Measurements from ENCODE around the gene HOXB6. TPM values are rescaled to one million over a fixed set of nuclear protein-coding genes. Genes with fewer than 3 reads are reported as not detected.

The HOXB6 gene
- total RNA-seq: 13.5 and 22.9 TPM in 2 replicates
- polyA plus RNA-seq (2012): 16.0 TPM

GRCh38 chr17:48604770-48605329 lies at the start of gene HOXB6:
HOXB6 (minus strand) TSS chr17:48604986; CDS start chr17:48598150, 6,836 bp downstream.
- peak; percentile 72 for DNase-seq (ENCODE audit: low read depth)

GRCh38 chr17:48649741-48650140 lies 45.0 kb upstream of the HOXB6 start:
- DNase-seq (ENCODE audit: low read depth): peak; percentile 58

- no peak for DNase-seq (ENCODE audit: low read depth)
These were observed 43.1 kb upstream of the HOXB6 start for GRCh38 chr17:48647963-48648245.

GRCh38 chr17:48647103-48647962 lies 42.5 kb upstream of the HOXB6 start:
- DNase-seq (ENCODE audit: low read depth): no peak

- DNase-seq (ENCODE audit: low read depth): no peak
These were observed 41.7 kb upstream of the HOXB6 start for GRCh38 chr17:48646183-48647102.

GRCh38 chr17:48645639-48646182 lies 40.9 kb upstream of the HOXB6 start:
- no peak for DNase-seq (ENCODE audit: low read depth)

- DNase-seq (ENCODE audit: low read depth): no peak
These were observed 40.2 kb upstream of the HOXB6 start for GRCh38 chr17:48644910-48645557.

- no peak for DNase-seq (ENCODE audit: low read depth)
These were observed 39.4 kb upstream of the HOXB6 start for GRCh38 chr17:48644159-48644558.

- no peak for DNase-seq (ENCODE audit: low read depth)
These were observed 38.9 kb upstream of the HOXB6 start for GRCh38 chr17:48643697-48644012.

- no peak for DNase-seq (ENCODE audit: low read depth)
These were observed 38.3 kb upstream of the HOXB6 start for GRCh38 chr17:48642843-48643696.

GRCh38 chr17:48642059-48642842 lies 37.5 kb upstream of the HOXB6 start:
- DNase-seq (ENCODE audit: low read depth): no peak

GRCh38 chr17:48641541-48642058 lies 36.8 kb upstream of the HOXB6 start:
- no peak for DNase-seq (ENCODE audit: low read depth)

- DNase-seq (ENCODE audit: low read depth): no peak
These were observed 36.0 kb upstream of the HOXB6 start for GRCh38 chr17:48640858-48641180.

- no peak for DNase-seq (ENCODE audit: low read depth)
These were observed 35.4 kb upstream of the HOXB6 start for GRCh38 chr17:48639982-48640857.

- no peak for DNase-seq (ENCODE audit: low read depth)
These were observed 34.4 kb upstream of the HOXB6 start for GRCh38 chr17:48639136-48639535.

GRCh38 chr17:48637323-48638260 lies 32.8 kb upstream of the HOXB6 start:
- peak; percentile 60 for DNase-seq (ENCODE audit: low read depth)
